HG02678 (cell line): Measurements from ENCODE around the gene TOP3A.
"Not testable (repeated sequence)": the region's sequence is repeated elsewhere in the genome, so short reads cannot be mapped to it uniquely, and the experiment has no call there.

Experiments
- ATAC-seq: cut with Tn5 transposase; IDR thresholded peaks from one replicate; pipeline ENCODE4 v1.9.1; 2021; ENCODE audit warnings: mild to moderate bottlenecking, moderate library complexity; ENCODE audit not compliant: unreplicated experiment

The TOP3A gene, protein sequence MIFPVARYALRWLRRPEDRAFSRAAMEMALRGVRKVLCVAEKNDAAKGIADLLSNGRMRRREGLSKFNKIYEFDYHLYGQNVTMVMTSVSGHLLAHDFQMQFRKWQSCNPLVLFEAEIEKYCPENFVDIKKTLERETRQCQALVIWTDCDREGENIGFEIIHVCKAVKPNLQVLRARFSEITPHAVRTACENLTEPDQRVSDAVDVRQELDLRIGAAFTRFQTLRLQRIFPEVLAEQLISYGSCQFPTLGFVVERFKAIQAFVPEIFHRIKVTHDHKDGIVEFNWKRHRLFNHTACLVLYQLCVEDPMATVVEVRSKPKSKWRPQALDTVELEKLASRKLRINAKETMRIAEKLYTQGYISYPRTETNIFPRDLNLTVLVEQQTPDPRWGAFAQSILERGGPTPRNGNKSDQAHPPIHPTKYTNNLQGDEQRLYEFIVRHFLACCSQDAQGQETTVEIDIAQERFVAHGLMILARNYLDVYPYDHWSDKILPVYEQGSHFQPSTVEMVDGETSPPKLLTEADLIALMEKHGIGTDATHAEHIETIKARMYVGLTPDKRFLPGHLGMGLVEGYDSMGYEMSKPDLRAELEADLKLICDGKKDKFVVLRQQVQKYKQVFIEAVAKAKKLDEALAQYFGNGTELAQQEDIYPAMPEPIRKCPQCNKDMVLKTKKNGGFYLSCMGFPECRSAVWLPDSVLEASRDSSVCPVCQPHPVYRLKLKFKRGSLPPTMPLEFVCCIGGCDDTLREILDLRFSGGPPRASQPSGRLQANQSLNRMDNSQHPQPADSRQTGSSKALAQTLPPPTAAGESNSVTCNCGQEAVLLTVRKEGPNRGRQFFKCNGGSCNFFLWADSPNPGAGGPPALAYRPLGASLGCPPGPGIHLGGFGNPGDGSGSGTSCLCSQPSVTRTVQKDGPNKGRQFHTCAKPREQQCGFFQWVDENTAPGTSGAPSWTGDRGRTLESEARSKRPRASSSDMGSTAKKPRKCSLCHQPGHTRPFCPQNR

GRCh38 chr17:18314731-18315561 is at the start of gene TOP3A, which contains the start of gene SMCR8:
Gene TOP3A, minus strand, starts transcription at chr17:18314994. Its CDS starts 216 bp downstream, at chr17:18314778.
Gene SMCR8, plus strand, starts transcription at chr17:18315293. Its CDS starts 497 bp downstream, at chr17:18315790.
- ATAC-seq, result peak; percentile 84

- no peak for ATAC-seq
Measured at GRCh38 chr17:18364166-18364565, 49.4 kb upstream of the TOP3A start.

DNA sequence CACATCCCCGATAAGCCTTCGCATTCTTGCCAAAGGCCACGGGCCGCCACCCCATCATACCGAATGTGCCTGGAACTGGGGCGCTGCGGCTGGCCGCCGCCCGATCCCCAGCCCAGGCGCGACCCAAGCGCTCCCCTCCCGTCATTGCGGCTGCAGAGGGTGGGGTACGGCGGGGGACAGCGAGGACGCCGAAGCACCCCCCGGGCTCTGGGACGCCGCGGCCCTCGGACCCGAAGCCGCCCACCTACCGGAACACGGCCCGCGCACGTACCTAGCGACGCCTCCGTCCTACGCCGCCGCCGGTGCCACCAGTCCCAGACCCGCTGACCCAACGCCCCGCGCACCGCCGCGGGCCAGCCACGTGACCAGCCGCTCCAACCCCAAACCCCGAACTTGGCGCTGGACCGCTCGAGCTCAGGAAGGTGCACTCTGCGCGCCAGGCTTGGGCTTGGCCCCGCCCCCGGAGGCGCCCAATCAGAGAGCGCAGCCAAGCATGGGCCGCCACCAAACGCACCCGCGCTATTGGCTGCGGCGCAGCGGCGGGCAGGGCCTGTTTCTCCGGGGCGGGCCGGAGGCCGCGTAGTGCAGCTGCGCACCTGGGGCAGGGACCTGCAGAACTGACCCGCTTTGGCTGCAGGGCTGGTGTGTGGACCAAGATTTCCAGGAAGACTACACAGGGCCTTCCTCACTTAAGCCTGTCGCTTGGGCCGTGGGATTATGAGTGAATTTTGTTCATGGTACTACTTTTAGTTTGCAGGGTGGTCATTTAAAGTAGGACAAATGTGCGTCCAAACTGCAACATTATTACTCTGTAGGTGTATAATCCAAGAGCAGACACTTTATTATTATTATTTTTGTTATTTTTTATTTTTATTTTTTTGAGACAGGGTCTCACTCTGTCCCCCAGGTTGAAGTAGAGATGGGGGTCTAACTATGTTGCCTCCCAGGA is 48.6 kb upstream of the TOP3A start, which contains the start of gene SHMT1:
Gene SHMT1, minus strand, starts transcription at position 450 of the 949 bp plus-strand sequence. CDS start 7,569 bp downstream, outside the sequence.
- peak; percentile 99 for ATAC-seq

- peak; percentile 6 for ATAC-seq
Measured at GRCh38 chr17:18362698-18363100, 47.9 kb upstream of the TOP3A start.

- ATAC-seq, result no peak
Measured at GRCh38 chr17:18361837-18362697, 47.3 kb upstream of the TOP3A start.

- ATAC-seq, result no peak
Measured at GRCh38 chr17:18360518-18360917, 45.7 kb upstream of the TOP3A start.

- no peak for ATAC-seq
Measured at GRCh38 chr17:18356624-18357023, 41.8 kb upstream of the TOP3A start.

- ATAC-seq, result no peak
Measured at GRCh38 chr17:18353541-18353940, 38.7 kb upstream of the TOP3A start.

- ATAC-seq, result no peak
Measured at GRCh38 chr17:18344021-18344420, 29.2 kb upstream of the TOP3A start.

DNA sequence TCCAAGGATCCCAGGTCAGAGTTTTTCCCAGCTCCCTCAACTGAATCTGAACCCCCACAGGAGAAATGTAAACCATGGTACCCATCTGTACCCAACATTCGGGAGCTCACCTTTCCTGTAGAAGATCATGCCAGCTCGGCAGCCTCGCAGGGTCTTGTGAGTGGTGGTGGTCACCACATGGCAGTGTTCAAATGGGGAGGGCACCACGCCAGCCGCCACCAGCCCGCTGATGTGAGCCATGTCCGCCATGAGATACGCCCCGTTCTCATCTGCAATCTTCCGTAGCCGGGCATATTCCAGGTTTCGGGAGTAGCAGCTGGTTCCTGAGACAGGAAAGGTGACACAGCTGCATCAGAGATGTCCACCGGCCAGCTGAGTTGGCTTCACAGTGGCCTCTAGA is 25.1 kb upstream of the TOP3A start:
- no peak for ATAC-seq

GRCh38 chr17:18338158-18338557 is 23.4 kb upstream of the TOP3A start:
- ATAC-seq, result not testable (repeated sequence)

DNA sequence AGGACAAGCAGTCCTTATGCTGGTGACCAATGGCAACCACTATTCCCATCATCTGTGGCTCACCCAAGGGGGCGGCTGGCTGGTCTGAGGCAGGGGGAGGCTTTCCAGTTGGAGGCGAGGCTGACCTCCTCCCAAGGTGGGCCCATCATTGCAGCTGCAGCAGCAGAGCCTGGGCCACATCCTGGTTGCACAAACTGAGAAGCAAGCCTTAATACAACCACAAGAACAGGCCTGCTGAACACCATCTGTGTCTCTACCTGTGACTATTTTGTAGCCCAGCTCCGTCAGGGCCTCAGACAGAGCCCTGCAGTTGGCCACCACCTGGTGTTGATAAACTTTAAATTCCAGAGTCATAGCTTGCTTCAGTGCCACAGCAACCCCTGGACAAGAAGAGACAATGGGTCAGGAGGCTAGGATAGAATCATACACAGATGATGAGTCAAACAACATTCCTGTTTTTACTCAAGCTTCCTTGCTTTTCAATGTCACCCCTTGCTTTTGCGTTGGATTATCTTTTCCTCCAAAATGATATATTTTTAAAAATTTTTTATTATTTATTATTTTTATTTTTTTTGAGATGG is 18.2 kb upstream of the TOP3A start:
- ATAC-seq, result no peak

- ATAC-seq, result no peak
Measured at GRCh38 chr17:18331879-18332278, 17.1 kb upstream of the TOP3A start.

DNA sequence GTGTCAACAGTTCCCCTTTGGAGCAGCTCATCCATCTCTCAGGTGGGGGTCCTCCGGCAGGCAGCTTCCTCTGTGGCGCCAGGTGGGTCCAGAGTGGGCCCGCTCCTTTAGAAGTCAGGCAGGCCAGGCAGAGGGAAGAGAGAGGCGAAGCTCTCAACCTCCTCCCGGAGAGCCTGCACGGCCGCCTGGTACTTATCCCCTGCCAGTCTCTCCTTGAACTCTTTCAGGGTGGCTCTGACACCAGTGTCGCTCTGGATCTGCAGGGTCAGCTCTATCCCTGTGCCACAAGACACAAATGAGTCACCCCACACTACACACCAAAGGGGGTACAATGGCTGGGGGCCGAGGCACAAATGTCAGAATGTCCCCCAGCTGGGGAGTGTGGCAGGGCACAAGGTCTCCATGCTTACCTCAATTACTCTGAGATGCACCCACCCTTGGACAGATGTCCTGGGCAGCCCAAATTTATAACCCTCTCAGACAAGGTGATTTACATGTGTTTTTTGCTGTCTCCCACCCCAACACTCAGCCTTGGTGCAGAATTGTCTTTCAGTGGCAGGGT is 13.9 kb upstream of the TOP3A start:
- no peak for ATAC-seq

DNA sequence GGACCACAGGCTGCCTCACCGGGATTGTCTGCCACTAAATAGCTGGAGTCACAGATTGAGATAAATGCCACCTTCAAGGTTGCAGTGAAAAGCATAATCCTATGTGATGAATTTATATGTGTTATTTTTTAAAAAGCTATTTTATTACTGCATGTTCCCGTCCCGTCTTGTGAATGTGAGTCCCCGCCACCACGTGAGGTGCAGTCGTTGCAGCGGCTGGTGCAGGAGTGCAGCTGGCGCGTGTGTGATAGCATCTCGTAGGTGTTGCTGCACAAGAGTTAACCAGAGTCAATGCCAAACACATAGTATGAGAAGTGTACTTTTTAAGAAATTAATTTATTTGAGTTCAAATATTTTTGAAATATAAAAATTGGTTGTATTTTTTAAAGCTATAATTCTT is 12.8 kb upstream of the TOP3A start:
- no peak for ATAC-seq

DNA sequence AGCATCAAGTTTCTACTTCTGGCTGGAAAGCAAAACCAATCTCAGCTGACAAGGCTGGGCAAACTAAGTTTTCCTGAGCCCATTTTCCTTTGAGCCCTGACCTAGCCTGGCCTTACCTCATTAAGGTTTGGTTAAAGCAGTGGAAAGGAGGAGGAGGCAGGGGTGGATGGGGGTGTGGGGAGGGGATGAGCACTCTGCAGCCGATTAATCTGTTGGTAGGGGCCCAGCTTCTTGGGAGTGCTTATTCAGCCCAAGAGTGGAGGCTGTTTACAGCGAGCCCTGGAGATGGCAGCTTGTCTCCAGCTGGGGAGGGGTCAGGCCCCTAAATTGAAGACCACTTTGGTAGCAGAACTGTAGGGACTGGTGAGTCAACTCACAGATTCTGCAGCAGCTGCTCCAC is 12.3 kb upstream of the TOP3A start:
- ATAC-seq, result no peak

- no peak for ATAC-seq
Measured at GRCh38 chr17:18326572-18326971, 11.8 kb upstream of the TOP3A start.

- ATAC-seq, result no peak
Measured at GRCh38 chr17:18326039-18326438, 11.2 kb upstream of the TOP3A start.
